RPMI7951 (cell line): Measurements from ENCODE around the gene GPR173. TPM values are rescaled to one million over a fixed set of nuclear protein-coding genes. Genes with fewer than 3 reads are reported as not detected.

Source experiments
- DNase-seq: peaks from one replicate; pipeline ENCODE4 v3.0.0-alpha.2; 2012; ENCODE audit warnings: low read depth
- total RNA-seq: library from RNA; depleted of rRNA; stranded (reverse); fragments of >200 nt; shearing (Covaris generic); gene quantifications from 2 replicates; pipeline ENCODE4 v1.2.3, GENCODE V29; 2014

The GPR173 gene
- total RNA-seq, 1 experiment from 2014 or later, result 1.4 TPM

DNA sequence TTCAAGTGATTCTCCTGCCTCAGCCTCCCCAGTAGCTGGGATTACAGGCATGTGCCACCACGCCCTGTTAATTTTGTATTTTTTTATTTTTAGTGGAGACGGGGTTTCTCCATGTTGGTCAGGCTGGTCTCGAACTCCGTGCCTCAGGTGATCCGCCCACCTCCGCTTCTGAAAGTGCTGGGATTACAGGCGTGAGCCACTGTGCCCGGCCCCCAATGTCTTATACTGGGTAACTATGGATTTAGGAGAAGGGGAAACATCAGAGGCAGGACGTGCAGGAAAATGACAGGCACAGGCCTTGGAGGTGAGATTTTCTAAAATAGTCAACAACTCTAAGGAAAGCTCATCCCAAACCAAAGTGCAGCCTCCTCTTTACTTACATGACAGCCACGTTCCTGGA lies 22.5 kb downstream of the GPR173 start:
- DNase-seq, result no peak

DNA sequence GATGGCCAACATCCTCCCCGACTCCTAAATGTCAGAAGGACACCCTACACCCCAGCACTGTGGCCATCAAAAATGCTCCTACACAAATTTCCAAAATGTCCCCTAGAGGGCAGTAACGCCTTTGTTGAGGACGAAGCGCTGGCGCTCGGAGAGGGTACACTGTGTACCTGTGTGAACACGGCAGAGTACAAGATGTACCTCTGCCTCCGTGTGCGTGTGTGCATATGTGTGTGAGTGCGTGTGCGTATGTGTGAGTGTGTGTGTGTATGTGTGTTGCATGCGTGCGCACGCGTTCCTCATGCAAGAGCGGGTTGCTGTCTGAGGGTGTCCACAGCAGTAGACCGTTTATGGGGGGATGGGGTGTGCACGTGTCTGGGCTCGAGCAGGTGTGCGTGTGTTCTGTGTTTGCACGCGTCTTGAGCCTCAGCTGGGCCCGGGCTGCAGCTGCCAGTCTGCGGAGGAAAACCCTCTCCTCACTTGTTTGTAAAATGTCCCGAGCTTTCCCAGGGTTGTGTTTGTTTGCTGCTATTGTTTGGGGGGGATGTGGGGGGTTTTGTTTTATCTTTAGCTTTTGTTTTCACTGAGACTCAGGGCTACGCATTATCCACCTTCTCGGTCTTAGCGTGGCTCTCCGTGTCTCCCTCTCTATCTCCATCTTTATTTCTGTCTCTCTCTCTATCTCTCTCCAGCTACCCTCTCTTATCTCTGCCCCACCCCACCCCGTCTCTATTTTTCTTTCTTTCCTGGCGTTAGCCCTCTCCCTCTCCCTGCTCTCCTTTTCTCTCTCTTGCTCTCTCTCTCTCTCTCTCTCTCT lies 23.2 kb downstream of the GPR173 start:
- DNase-seq, result peak; percentile 65

DNA sequence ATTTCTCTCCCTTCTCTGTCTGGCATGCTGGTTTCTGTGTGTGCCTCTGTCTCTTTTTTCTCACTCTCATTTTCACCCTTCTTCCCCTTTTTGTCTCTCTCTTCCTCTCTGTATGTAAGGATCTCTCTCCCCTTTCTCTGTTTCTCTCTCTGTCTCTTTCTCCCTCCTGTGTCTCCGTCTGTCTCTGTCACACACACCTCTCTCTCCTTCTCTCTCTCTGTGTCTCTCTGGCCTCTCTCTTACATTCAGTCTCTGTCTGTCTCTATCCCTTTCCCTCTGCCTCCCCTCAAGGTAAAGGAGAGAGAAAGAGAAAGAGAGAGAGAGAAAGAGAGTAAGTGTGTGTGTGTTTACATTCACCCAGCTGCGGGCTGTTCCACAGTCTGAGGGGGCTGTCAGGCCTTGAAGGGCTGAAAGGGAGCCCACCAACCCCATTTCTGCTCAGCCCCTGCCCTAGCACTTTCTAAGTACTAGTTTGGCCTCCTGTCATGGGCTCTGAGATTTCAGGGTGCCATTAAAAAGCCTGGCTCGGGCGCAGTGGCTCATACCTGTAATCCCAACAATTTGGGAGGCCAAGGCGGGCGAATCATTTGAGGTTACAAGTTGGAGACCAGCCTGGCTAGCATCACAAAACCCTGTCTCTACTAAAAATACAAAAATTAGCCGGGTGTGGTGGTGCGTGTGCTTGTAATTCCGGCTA lies 24.0 kb downstream of the GPR173 start:
- DNase-seq, result no peak

DNA sequence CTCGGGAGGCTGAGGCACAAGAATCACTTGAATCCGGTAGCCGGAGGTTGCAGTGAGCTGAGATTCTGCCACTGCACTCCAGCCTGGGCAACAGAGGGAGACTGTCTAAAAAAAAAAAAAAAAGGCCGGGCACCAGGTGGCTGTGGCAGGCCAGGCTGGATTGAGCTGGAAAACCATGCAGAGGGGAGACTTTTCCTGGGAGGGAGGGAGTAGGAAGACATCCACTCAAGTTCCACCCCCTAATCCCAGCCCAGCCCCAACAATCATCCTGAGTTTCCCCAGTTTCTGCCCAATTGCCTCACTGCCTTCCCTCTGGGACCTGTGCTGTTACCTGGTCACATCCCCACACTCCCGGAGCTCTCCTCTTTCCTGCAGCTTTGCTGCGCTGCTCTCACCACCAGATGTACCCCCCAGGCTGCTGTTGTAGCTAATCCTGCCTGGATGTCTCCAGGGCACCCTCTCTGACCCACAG lies 24.6 kb downstream of the GPR173 start:
- no peak for DNase-seq

DNA sequence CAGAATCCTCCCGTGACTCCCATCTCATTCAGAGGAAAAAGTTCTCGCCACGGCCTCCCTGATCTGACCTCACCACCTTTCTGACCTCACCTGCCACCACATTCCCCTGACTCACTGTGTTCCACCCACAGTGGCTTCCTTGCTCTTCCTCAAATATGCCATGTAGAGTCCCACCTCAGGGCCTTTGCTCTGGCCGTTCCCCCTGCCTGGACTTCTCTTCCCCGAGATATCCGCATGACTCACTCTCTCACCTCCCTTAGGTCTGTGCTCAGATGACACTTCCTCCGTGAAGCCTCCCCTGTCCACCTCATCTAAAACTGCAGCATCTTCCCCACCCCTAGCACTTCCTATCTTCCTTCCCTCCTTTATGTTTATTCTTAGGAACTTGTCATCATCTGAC lies 26.4 kb downstream of the GPR173 start:
- DNase-seq, result no peak

DNA sequence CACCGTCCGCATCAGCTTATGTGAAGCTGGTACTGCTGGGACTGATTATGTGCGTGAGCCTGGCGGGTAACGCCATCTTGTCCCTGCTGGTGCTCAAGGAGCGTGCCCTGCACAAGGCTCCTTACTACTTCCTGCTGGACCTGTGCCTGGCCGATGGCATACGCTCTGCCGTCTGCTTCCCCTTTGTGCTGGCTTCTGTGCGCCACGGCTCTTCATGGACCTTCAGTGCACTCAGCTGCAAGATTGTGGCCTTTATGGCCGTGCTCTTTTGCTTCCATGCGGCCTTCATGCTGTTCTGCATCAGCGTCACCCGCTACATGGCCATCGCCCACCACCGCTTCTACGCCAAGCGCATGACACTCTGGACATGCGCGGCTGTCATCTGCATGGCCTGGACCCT lies 28.1 kb downstream of the GPR173 start:
- no peak for DNase-seq

DNA sequence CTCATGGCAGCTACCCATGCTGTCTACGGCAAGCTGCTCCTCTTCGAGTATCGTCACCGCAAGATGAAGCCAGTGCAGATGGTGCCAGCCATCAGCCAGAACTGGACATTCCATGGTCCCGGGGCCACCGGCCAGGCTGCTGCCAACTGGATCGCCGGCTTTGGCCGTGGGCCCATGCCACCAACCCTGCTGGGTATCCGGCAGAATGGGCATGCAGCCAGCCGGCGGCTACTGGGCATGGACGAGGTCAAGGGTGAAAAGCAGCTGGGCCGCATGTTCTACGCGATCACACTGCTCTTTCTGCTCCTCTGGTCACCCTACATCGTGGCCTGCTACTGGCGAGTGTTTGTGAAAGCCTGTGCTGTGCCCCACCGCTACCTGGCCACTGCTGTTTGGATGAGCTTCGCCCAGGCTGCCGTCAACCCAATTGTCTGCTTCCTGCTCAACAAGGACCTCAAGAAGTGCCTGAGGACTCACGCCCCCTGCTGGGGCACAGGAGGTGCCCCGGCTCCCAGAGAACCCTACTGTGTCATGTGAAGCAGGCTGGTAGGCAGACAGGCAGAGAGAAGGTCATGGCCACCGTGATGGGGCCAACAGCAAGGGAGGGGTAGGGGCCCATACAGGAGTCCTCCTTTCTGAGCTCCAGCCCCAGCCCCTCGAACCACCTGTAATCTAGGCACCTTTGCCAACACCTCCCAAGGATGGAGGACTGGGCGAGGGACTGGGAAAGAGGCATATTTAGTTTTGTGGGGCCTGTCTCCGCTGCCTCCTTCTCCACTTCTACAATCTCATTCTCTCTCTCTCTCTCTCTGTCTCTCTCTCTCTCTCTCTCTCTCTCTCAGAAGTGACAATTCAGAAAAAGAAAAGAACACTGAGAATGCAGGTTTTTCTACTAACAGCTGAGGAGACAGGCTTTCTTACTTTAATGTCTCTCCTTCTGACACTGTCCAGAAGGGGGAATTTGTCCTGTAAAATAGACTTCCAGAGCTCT lies 28.9 kb downstream of the GPR173 start:
- DNase-seq, result no peak

DNA sequence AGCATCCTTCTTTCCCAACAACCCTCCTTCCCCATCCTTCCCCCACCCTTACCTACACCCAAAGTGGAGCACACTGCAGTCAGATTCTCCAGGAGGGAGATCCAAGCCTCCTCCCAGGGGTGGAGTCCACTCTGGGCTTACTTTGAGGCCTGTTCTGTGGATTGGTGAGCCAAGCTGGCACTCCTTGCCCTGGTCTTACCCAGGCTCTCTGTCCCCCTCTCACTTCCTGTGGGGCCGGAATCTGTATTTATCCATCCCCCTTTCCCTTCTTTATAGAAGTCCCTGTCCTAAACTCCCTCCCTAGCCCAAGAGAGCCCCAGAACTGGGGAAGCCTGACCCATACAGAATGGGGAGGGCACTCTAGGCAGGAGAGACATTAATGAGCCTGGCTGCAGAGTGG lies 30.4 kb downstream of the GPR173 start:
- no peak for DNase-seq

DNA sequence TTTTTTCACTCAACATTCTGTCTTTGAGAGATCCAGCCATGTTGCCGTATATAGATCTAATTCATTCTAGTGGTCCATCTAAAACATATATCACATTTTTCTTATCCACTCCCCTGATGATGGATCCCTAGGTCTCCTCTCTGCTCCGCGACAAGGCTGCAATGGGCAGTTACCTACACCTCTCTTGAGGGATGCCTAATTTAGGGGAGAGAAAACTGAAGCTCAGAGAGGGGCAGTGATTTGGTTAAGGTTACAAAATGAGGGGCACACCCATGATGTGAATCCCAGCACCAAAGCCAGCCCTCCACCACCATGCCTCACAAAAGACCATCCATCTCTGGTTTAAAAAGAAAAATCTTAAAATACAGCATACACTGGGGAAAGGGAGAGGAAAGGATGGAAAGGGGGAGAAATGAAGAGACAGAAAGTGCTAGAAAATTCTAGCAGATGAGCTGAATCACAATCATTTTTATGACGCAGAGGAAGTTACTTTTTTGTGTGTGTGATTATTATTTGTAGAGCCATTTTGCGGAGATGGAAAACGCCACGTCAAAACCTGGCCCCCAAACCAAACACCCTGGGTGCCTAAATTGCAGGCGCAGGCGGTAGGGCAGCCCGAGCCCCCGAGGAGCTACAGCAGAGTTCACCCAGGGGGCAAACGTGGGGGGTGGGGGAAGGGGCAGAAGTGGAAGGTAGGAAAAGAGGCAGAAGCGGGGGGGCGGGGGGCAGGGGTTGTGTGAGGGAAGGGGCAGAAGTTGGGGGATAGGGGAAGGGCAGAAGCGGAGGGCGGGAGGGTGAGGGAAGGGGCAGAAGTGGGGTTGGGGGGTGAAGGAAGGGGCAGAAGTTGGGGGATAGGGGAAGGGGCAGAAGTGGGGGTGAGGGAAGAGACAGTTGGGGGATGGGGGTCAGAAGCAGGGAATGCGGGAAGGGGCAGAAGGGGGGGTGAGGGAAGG lies 32.3 kb downstream of the GPR173 start:
- no peak for DNase-seq

DNA sequence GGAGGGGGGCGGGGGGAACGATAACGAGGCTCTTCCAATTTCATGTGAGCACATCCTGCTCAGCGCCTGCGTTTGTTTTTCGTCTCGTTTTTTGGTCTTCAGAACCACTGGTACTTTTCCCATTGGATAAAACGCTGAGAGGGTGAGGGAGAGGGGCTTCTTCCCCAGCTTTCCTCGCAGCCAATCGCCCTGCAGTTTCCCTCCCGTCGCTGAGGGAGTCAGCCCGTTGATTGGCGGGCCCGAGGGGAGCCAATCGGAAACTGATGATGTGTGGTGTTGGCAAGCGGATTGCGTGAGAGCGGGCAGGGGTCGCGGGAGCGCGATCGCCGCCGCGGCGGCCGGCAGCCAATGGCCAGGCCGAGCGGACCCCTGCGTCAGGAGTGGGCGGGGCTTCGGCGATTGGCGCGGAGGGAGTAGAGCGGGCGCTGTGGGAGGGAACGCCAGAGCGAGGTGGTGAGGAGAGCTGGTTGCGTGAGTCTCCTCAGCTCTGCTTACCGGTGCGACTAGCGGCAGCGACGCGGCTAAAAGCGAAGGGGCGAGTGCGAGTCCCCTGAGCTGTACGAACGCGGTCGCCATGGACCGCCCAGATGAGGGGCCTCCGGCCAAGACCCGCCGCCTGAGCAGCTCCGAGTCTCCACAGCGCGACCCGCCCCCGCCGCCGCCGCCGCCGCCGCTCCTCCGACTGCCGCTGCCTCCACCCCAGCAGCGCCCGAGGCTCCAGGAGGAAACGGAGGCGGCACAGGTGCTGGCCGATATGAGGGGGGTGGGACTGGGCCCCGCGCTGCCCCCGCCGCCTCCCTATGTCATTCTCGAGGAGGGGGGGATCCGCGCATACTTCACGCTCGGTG lies 33.6 kb downstream of the GPR173 start, which contains the start of gene TSPYL2:
TSS of gene TSPYL2 (plus strand) at position 443 of the 848 bp plus-strand sequence. CDS start at position 575, 132 bp downstream.
- peak; percentile 98 for DNase-seq

DNA sequence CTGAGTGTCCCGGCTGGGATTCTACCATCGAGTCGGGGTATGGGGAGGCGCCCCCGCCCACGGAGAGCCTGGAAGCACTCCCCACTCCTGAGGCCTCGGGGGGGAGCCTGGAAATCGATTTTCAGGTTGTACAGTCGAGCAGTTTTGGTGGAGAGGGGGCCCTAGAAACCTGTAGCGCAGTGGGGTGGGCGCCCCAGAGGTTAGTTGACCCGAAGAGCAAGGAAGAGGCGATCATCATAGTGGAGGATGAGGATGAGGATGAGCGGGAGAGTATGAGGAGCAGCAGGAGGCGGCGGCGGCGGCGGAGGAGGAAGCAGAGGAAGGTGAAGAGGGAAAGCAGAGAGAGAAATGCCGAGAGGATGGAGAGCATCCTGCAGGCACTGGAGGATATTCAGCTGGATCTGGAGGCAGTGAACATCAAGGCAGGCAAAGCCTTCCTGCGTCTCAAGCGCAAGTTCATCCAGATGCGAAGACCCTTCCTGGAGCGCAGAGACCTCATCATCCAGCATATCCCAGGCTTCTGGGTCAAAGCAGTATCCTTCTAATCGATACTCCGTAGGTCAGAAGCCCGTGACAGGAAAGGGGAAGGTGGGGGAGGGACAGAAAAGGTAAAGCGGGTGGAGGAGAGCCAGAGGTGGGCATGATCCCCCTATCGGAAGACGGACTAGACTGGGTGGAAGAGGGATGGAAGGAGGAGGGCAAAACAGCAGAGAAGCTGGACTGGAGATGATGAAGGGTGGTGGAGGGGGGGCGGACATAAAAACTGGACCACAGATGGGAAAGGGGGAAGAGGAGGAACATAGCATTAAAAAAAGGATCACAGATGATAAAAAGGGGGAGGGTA lies 34.4 kb downstream of the GPR173 start:
- no peak for DNase-seq

DNA sequence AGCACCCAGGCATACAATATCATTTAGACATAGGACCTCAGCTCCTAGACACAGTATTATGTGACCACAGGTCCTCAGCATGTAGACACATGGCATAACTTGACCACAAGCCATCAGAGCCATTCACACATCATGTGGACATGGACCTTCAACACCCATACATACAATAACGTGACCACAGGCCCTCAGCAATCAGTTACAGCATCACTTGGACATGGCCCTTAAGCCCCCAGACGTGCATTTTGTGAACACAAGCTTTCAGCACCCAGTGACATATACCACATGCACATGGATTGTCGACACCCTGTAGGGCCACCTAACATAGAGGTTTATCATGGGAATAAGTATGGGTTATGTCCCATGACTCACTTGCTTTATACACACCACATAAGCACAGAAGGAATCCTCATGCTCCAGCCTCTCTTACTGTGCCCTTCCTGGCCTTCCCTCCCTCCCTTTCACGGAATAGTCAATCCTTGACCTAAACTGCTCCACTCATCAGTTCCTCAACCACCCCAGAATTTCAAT lies 35.5 kb downstream of the GPR173 start:
- DNase-seq, result no peak

DNA sequence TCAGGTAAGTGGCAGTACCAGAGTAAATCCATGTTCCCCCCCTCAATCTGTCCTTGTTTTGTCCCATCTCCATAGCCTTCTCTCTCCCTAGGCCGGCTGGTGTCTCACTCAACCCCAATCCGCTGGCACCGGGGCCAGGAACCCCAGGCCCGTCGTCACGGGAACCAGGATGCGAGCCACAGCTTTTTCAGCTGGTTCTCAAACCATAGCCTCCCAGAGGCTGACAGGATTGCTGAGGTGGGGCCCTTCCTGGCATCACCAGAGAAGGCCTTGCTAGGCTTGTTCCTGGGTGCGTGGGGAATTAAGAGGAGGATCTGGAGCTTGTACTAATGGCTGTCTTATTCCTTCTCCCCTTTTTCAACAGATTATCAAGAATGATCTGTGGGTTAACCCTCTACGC lies 36.3 kb downstream of the GPR173 start:
- no peak for DNase-seq

DNA sequence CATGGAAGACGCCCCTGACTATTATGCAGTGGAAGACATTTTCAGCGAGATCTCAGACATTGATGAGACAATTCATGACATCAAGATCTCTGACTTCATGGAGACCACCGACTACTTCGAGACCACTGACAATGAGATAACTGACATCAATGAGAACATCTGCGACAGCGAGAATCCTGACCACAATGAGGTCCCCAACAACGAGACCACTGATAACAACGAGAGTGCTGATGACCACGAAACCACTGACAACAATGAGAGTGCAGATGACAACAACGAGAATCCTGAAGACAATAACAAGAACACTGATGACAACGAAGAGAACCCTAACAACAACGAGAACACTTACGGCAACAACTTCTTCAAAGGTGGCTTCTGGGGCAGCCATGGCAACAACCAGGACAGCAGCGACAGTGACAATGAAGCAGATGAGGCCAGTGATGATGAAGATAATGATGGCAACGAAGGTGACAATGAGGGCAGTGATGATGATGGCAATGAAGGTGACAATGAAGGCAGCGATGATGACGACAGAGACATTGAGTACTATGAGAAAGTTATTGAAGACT lies 37.2 kb downstream of the GPR173 start:
- DNase-seq, result no peak

DNA sequence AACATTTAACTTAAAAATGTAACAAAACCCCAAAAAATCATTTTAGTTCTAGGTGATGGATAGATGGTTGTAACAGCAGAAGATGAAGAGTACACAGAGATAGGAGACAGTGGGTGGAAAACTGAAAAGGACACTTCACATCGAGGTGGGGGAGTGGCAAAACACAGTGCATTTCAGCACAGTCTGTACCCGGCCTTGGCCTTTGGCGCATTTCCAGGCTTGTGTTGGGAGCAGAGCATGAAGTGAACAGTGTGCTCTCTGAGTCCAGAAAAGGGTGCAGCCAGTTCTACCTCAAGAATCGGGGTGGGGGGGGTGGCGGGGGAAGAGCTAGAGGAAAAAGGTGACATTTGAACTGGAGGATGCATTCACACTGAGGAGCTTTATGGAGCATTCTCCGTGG lies 37.9 kb downstream of the GPR173 start:
- no peak for DNase-seq

DNA sequence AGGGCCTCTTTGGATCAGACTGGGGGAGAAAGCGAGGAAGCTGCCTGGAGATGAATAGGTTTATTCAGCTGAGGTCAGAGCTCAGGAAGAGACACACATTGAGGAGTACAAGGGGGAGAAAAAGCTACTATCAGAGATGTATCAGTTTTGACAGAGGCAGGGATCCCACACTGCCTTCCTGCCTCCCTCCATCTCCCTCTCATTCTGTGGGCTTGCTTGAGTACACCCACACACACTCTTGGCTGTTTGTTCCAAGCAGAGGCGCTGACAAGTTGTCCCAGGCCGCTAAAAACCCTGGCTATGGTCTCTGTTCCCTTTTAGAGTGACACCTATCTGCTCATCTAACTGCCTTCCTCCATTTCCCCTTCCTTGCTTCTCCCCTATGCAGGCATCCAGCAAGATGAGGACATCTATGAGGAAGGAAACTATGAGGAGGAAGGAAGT lies 38.8 kb downstream of the GPR173 start:
- DNase-seq, result no peak

DNA sequence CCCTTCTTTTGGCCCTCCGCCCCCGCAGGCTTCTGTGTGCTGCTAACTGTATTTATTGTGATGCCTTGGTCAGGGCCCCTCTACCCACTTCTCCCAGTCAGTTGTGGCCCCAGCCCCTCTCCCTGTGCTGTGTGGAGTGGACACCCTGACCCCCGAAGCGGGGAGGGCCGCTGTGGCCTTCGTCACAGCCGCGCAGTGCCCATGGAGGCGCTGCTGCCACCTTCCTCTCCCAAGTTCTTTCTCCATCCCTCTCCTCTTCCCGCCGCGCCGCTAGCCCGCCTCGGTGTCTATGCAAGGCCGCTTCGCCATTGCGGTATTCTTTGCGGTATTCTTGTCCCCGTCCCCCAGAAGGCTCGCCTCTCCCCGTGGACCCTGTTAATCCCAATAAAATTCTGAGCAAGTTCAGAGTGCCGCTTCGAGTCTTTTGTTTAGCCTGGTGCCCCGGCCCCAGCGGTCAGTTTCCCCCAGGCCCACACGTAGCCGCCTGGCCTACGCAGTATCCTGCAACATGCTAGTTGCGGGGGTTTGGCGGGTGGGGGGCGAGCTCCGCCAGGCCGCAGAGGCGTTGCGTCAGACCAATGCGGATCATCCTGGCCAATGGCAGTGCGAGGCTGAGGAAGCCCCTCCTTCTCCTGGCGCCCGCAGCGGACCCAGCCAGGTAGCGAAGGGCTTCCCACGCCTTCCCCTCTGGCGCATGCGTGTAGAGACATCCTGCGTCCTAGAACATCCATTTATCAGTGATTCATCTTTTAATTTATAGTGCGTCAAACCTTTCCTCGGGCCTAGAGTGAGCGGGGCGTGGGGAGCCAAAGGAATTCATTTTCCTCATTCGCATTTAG lies 39.8 kb downstream of the GPR173 start:
- DNase-seq, result peak; percentile 23
